ENCODE data around the gene DNAH8. TPM values are rescaled to one million over a fixed set of nuclear protein-coding genes. Genes with fewer than 3 reads are reported as not detected.

DNAH8 gene
- total RNA-seq, 1 experiment from 2014 or later, result not detected

- no peaks in the 10 kb centered on the region for H3K27me3 Mint-ChIP-seq (ENCODE audit: insufficient read depth, unreplicated experiment)
- H3K36me3 Mint-ChIP-seq (ENCODE audit: insufficient read depth, unreplicated experiment), result no peaks in the 10 kb centered on the region
- peak; percentile 64 for DNase-seq (ENCODE audit: unreplicated experiment)
- no TSS peak for BruUV-seq (replicated peaks)
- peaks cover 10% of the 10 kb centered on the region for H3K4me1 Mint-ChIP-seq (ENCODE audit: insufficient read depth, unreplicated experiment)
- H3K9me3 Mint-ChIP-seq (ENCODE audit: unreplicated experiment), result no peaks in the 10 kb centered on the region
- ChIA-PET CTCF (interaction anchor here (0.7 to 1.0 kb wide), 2 partner anchors 9 to 26 kb away, joined by 3 read pairs; no protein-coding TSS in a partner anchor), POLR2A (no interaction called here)
- no peak overlapping the region for H3K27ac Mint-ChIP-seq (ENCODE audit: low read depth, unreplicated experiment)
- H3K4me3 Mint-ChIP-seq (ENCODE audit: unreplicated experiment), result no peak overlapping the region
- intact Hi-C loops (cut with micrococcal nuclease), result no loop called here
- TF ChIP-seq CTCF (IDR thresholded peaks at IDR 0.05; ENCODE audit: unreplicated experiment), result no peak
Observed at GRCh38 chr6:38846844-38847243, 131.7 kb downstream of the DNAH8 start.

DNA sequence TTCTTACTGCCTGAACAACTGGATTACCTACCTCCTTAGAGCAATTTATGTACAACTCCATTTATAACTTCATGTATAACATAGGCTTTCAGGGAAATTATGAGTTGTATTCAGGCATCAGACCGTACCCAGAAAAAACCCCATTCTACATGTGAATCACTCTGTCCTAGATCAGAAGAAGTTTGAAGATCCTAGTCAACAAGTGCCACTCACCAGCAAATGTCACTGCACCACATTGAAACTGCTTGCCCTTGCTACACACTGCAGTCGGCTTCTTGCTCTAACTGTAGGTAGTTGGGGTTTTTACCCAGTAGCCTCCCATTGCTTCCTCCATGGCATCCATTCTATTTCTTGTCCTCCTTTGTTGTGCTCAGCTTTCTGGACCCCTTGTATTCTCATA, 132.4 kb downstream of the DNAH8 start:
- TF ChIP-seq CTCF (IDR thresholded peaks at IDR 0.05; ENCODE audit: unreplicated experiment), result no peak
- Mint-ChIP-seq H3K27ac (ENCODE audit: low read depth, unreplicated experiment) (no peak overlapping the region), H3K4me1 (ENCODE audit: insufficient read depth, unreplicated experiment) (peaks cover 10% of the 10 kb centered on the region), H3K4me3 (ENCODE audit: unreplicated experiment) (no peak overlapping the region), H3K9me3 (ENCODE audit: unreplicated experiment) (no peaks in the 10 kb centered on the region), H3K36me3 (ENCODE audit: insufficient read depth, unreplicated experiment) (no peaks in the 10 kb centered on the region), H3K27me3 (ENCODE audit: insufficient read depth, unreplicated experiment) (no peaks in the 10 kb centered on the region)
- ChIA-PET POLR2A (no interaction called here), CTCF (interaction anchor here (0.7 to 1.0 kb wide), 2 partner anchors 8 to 26 kb away, joined by 3 read pairs; no protein-coding TSS in a partner anchor)
- intact Hi-C loops (cut with micrococcal nuclease), result no loop called here
- DNase-seq (ENCODE audit: unreplicated experiment), result no peak
- BruUV-seq (replicated peaks), result no TSS peak

DNA sequence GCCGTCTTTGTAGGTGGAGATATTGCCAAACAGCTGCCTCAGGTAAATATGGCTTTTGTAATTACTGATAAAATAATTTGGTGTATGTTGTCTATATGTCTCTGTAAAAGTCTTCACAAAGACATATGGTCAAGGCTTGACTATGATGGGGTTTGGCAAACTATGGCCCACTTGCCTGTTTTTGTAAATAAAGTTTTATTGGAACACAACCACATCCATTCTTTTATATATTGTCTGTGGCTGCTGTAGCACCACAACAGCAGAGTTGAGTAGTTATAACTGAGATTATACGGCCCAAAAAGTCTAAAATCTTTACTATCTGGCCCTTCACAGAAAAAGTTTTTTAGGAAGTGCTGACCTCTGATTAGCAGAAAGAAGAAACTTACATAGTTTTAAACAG, 133.6 kb downstream of the DNAH8 start:
- intact Hi-C loops (cut with micrococcal nuclease), result no loop called here
- ChIA-PET POLR2A (no interaction called here), CTCF (interaction anchor here (1.0 kb wide), 1 partner anchor 23 kb away, joined by 3 read pairs; no protein-coding TSS in a partner anchor)
- H3K4me3 Mint-ChIP-seq (ENCODE audit: unreplicated experiment), result no peak overlapping the region
- H3K9me3 Mint-ChIP-seq (ENCODE audit: unreplicated experiment), result no peaks in the 10 kb centered on the region
- H3K36me3 Mint-ChIP-seq (ENCODE audit: insufficient read depth, unreplicated experiment), result no peaks in the 10 kb centered on the region
- no TSS peak for BruUV-seq (replicated peaks)
- no peaks in the 10 kb centered on the region for H3K27me3 Mint-ChIP-seq (ENCODE audit: insufficient read depth, unreplicated experiment)
- H3K27ac Mint-ChIP-seq (ENCODE audit: low read depth, unreplicated experiment), result no peak overlapping the region
- peaks cover 10% of the 10 kb centered on the region for H3K4me1 Mint-ChIP-seq (ENCODE audit: insufficient read depth, unreplicated experiment)
- no peak for TF ChIP-seq CTCF (IDR thresholded peaks at IDR 0.05; ENCODE audit: unreplicated experiment)
- no peak for DNase-seq (ENCODE audit: unreplicated experiment)

DNA sequence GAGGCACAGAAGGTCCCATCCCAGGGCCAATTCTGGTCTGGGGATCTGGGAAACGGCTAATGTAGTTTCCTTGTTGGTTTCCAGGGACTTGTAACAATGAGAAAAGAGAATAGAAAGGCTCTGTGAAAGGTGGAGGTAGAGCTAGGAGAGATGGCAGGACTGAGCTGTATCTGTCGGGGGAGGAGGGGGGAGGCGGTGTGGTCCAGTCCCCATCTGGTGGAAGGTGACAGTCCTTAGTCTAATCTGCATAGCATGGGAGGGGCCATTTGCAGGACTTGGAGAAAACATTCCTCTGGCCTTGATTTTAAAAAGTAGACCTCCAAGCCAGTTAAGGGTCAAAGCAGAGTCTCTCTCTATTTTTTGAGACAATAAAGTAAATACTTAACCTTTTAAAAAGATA, 137.1 kb downstream of the DNAH8 start:
- Mint-ChIP-seq H3K9me3 (ENCODE audit: unreplicated experiment) (no peaks in the 10 kb centered on the region), H3K27me3 (ENCODE audit: insufficient read depth, unreplicated experiment) (no peaks in the 10 kb centered on the region), H3K4me1 (ENCODE audit: insufficient read depth, unreplicated experiment) (peaks cover 2% of the 10 kb centered on the region), H3K36me3 (ENCODE audit: insufficient read depth, unreplicated experiment) (no peaks in the 10 kb centered on the region), H3K4me3 (ENCODE audit: unreplicated experiment) (no peak overlapping the region), H3K27ac (ENCODE audit: low read depth, unreplicated experiment) (no peak overlapping the region)
- DNase-seq (ENCODE audit: unreplicated experiment), result no peak
- CTCF ChIA-PET, result interaction anchor here (1.0 to 1.7 kb wide), 2 partner anchors 17 to 20 kb away, joined by 3 to 6 read pairs; no protein-coding TSS in a partner anchor
- intact Hi-C loops (cut with micrococcal nuclease), result no loop called here
- POLR2A ChIA-PET, result no interaction called here
- no TSS peak for BruUV-seq (replicated peaks)
- no peak for TF ChIP-seq CTCF (IDR thresholded peaks at IDR 0.05; ENCODE audit: unreplicated experiment)

All from MCF 10A (cell line).